ENCODE results near the gene MDK.

GRCh38 chr11:46334211-46334610 is 47.3 kb upstream of the MDK start:
- no peak for TF ChIP-seq ZBTB8A (tag by site-specific recombination; IDR thresholded peaks at IDR 0.05)
- TF ChIP-seq ZNF610 (tag by site-specific recombination; IDR thresholded peaks at IDR 0.05; ENCODE audit: borderline replicate concordance): no peak
- no peak for TF ChIP-seq CTCF (tag by site-specific recombination; IDR thresholded peaks at IDR 0.05)
- TF ChIP-seq ZNF398 (tag by site-specific recombination; IDR thresholded peaks at IDR 0.05): no peak
- TF ChIP-seq ZNF596 (tag by site-specific recombination; IDR thresholded peaks at IDR 0.05): no peak
